Activated naive CD4-positive, alpha-beta T cell treated with anti-CD3 and anti-CD28 coated beads, Interleukin-2, amount 10 ng/mL, durations not matched to agents 7 days and 5 days (primary cell): ENCODE data around the gene TOX2.

ENCODE experiments used
- CTCF ChIA-PET: fragments of 350-600 bp; sonication (Branson Sonifier 250); formaldehyde crosslinking; loops from one replicate; lab custom pipeline; 2021; ENCODE audit warnings: antibody characterized with exemption; lab: Charles Lee
- DNase-seq: peaks from one replicate; pipeline ENCODE4 v3.0.0-alpha.2; 2020
- H3K27ac Mint-ChIP-seq: one replicate; pipeline ENCODE4 v1.8.0; 2021; ENCODE audit warnings: mild to moderate bottlenecking, moderate library complexity, mixed read lengths
- H3K27me3 Mint-ChIP-seq: one replicate; pipeline ENCODE4 v1.8.0; 2021; ENCODE audit warnings: mild to moderate bottlenecking, mixed read lengths
- H3K36me3 Mint-ChIP-seq: one replicate; pipeline ENCODE4 v1.8.0; 2021; ENCODE audit warnings: mixed read lengths
- H3K4me1 Mint-ChIP-seq: one replicate; pipeline ENCODE4 v1.8.0; 2021; ENCODE audit warnings: mixed read lengths
- H3K4me3 Mint-ChIP-seq: one replicate; pipeline ENCODE4 v1.8.0; 2021; ENCODE audit warnings: mild to moderate bottlenecking, moderate library complexity, mixed read lengths
- H3K9me3 Mint-ChIP-seq: one replicate; pipeline ENCODE4 v1.8.0; 2021; ENCODE audit warnings: mixed read lengths

Gene TOX2

GRCh38 chr20:43939762-43940121 is 25.1 kb downstream of the TOX2 start:
- DNase-seq = no peak
- CTCF ChIA-PET = interaction anchor here (0.5 to 1.9 kb wide), 5 partner anchors 15 to 190 kb away, joined by 3 to 5 read pairs (median 4); no protein-coding TSS in a partner anchor
- Mint-ChIP-seq H3K4me1 (peaks cover 54% of the 10 kb centered on the region), H3K27me3 (peaks cover 61% of the 10 kb centered on the region), H3K4me3 (no peak overlapping the region), H3K36me3 (no peaks in the 10 kb centered on the region), H3K27ac (no peak overlapping the region), H3K9me3 (no peaks in the 10 kb centered on the region)

DNA sequence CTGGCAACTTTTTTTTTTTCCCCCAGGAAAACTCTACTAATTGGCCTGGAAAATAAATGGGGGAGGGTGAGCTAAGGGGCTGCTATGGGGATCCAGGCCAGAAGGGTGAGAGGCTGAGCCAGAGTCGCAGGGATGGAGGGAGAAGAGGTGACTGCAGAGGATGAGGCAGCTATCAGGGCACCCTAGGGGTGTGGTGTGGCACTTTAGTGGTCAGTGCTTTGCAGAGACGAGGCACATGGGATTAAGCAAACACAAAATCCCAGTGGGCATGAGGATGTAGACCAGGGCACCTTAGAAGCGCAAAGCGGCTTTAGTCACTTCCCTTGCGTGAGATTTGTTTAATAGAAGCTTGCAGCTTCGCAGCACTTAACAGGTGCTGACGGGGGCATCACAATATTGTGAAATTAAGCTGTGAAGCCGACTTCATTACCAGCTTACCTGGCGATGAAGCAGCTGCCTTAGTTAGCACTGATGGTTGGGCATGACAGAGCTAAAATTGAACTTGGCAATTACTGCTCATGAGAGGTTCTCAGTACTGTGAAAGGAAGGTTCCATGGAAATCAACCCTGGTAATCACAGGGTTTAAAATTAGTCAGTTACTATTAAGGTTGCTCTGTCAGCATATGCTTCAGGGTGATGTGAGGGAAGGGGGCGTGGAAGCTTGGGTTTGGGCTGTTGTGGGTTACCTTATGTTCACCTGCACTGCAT is 26.0 kb downstream of the TOX2 start:
- CTCF ChIA-PET = interaction anchor here (0.5 to 2.3 kb wide), 7 partner anchors 9 to 191 kb away, joined by 3 to 9 read pairs (median 4); no protein-coding TSS in a partner anchor
- no peak for DNase-seq
- H3K4me1 Mint-ChIP-seq = peaks cover 63% of the 10 kb centered on the region
- no peak overlapping the region for H3K27ac Mint-ChIP-seq
- H3K27me3 Mint-ChIP-seq = peaks cover 57% of the 10 kb centered on the region
- no peak overlapping the region for H3K4me3 Mint-ChIP-seq
- no peaks in the 10 kb centered on the region for H3K9me3 Mint-ChIP-seq
- no peaks in the 10 kb centered on the region for H3K36me3 Mint-ChIP-seq

GRCh38 chr20:43941476-43942200 is 27.0 kb downstream of the TOX2 start:
- Mint-ChIP-seq H3K4me1 (peaks cover 70% of the 10 kb centered on the region), H3K27me3 (peaks cover 57% of the 10 kb centered on the region), H3K27ac (peak overlapping the region; percentile 89), H3K36me3 (no peaks in the 10 kb centered on the region), H3K9me3 (no peaks in the 10 kb centered on the region), H3K4me3 (peak overlapping the region; percentile 20)
- no peak for DNase-seq
- CTCF ChIA-PET = interaction anchor here (0.7 to 2.3 kb wide), 5 partner anchors 8 to 101 kb away, joined by 3 to 12 read pairs (median 5); no protein-coding TSS in a partner anchor

DNA sequence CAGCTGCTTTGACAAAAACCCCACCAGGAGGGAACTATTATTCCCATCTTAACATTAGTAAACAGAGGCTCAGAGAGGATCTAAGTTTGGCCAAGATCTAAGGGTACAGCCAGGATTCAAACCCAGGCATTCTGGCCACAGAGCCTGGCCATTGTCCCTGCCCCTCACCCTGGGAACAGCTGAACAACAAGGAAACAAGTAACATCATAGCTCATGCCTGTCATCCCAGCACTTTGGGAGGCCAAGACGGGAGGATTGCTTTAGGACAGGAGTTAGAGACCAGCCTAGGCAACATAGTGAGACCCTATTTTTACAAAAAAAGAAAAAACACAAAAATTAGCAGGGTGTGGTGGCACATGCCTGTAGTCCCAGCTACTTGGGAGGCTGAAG is 27.5 kb downstream of the TOX2 start:
- Mint-ChIP-seq H3K4me1 (peaks cover 72% of the 10 kb centered on the region), H3K27ac (peak overlapping the region; percentile 89), H3K27me3 (peaks cover 57% of the 10 kb centered on the region)

GRCh38 chr20:43942667-43943285 is 28.1 kb downstream of the TOX2 start:
- H3K27ac Mint-ChIP-seq = peak overlapping the region; percentile 89
- no peaks in the 10 kb centered on the region for H3K36me3 Mint-ChIP-seq
- peak overlapping the region; percentile 21 for H3K4me3 Mint-ChIP-seq
- peak; percentile 31 for DNase-seq
- CTCF ChIA-PET = interaction anchor here (1.0 to 2.3 kb wide), 6 partner anchors 17 to 404 kb away, joined by 3 to 12 read pairs (median 6); no protein-coding TSS in a partner anchor
- peaks cover 78% of the 10 kb centered on the region for H3K4me1 Mint-ChIP-seq
- peaks cover 57% of the 10 kb centered on the region for H3K27me3 Mint-ChIP-seq
- no peaks in the 10 kb centered on the region for H3K9me3 Mint-ChIP-seq

More for the DNA sequence above, 27.5 kb downstream of the TOX2 start:
- Mint-ChIP-seq H3K4me3 (peak overlapping the region; percentile 20), H3K9me3 (no peaks in the 10 kb centered on the region), H3K36me3 (no peaks in the 10 kb centered on the region)
- CTCF ChIA-PET = interaction anchor here (0.7 to 2.3 kb wide), 7 partner anchors 13 to 404 kb away, joined by 3 to 12 read pairs (median 5); no protein-coding TSS in a partner anchor
- DNase-seq = no peak

GRCh38 chr20:43943725-43944124 is 29.1 kb downstream of the TOX2 start:
- H3K4me1 Mint-ChIP-seq = peaks cover 83% of the 10 kb centered on the region
- H3K27me3 Mint-ChIP-seq = peaks cover 57% of the 10 kb centered on the region
- DNase-seq = no peak
- no peak overlapping the region for H3K27ac Mint-ChIP-seq
- no peaks in the 10 kb centered on the region for H3K9me3 Mint-ChIP-seq
- no peaks in the 10 kb centered on the region for H3K36me3 Mint-ChIP-seq
- CTCF ChIA-PET = interaction anchor here (1.7 to 2.3 kb wide), 2 partner anchors 104 to 193 kb away, joined by 8 to 12 read pairs; no protein-coding TSS in a partner anchor
- H3K4me3 Mint-ChIP-seq = no peak overlapping the region

DNA sequence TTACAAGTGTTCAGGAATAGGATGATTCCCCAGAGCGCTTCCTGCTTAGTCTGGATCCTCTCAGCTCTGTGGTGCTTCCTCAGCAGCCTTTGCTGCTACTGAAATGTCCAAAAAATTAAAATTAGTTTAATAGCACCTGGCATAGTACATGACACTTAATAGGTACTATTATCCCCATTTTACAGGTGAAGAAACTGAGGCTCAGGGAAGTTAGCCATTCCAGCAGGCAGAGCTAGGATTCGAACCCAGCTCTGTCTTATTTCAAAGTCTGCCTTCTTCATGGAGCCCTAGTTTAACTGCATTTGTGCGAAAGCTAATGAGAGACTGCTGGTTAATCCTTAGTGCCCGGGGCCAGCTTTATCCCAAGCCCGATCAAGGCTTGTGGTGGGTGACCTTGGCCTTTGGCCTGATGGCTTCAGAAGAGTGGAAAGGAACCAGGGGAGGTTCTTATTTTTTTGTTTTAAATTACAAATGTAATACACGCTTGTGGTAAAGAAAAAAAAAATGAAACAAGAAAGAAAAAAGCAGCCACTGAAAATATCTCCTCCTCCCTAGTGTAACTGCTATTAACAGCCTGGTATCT is 30.1 kb downstream of the TOX2 start:
- Mint-ChIP-seq H3K27me3 (peaks cover 59% of the 10 kb centered on the region), H3K4me1 (peaks cover 85% of the 10 kb centered on the region), H3K9me3 (no peaks in the 10 kb centered on the region), H3K4me3 (no peak overlapping the region), H3K36me3 (no peaks in the 10 kb centered on the region), H3K27ac (no peak overlapping the region)
- no peak for DNase-seq
- CTCF ChIA-PET = interaction anchor here (0.8 kb wide), 1 partner anchor 20 kb away, joined by 3 read pairs; no protein-coding TSS in a partner anchor

DNA sequence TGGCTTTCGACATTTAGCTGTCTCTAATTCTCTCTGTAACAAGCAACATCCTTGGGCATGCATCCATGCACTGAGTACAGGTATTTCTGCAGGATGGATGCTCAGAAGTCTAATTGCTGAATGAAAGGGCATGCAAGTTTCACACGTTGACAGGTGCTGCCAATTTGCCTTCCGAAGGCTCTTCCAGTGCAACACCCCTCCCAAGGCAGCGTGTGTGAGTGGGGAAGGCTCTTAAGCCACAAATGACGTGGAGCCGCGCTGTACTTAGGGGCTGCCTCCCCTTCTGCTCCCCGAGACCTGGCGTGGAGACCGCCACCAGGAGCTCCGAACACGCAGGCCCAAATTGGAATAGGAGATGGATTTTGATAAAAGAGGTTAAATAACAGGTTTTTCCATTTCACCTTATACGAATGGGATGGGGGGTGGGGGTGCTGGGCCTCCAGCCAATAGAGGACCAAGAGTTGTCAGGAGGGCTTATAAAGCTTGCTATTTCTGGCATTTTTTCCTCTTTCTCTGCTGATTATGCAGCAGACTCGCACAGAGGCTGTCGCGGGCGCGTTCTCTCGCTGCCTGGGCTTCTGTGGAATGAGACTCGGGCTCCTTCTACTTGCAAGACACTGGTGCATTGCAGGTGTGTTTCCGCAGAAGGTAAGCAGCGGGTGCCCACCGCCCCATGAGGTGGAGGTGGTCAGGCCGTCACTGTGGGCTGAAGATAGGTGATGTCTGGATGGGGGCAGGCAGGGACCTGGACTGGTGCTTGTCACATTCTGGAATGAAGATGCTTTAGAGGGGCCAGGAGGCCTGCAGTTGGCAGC is 30.9 kb downstream of the TOX2 start:
- Mint-ChIP-seq H3K4me1 (peaks cover 85% of the 10 kb centered on the region), H3K27ac (no peak overlapping the region), H3K36me3 (no peaks in the 10 kb centered on the region), H3K27me3 (peaks cover 57% of the 10 kb centered on the region), H3K4me3 (no peak overlapping the region), H3K9me3 (no peaks in the 10 kb centered on the region)
- CTCF ChIA-PET = interaction anchor here (0.8 kb wide), 1 partner anchor 19 kb away, joined by 3 read pairs; no protein-coding TSS in a partner anchor
- no peak for DNase-seq

GRCh38 chr20:43946206-43946491 is 31.5 kb downstream of the TOX2 start:
- CTCF ChIA-PET = no interaction called here
- Mint-ChIP-seq H3K9me3 (no peaks in the 10 kb centered on the region), H3K4me1 (peaks cover 85% of the 10 kb centered on the region), H3K4me3 (no peak overlapping the region), H3K36me3 (no peaks in the 10 kb centered on the region), H3K27ac (no peak overlapping the region), H3K27me3 (peaks cover 57% of the 10 kb centered on the region)
- no peak for DNase-seq

DNA sequence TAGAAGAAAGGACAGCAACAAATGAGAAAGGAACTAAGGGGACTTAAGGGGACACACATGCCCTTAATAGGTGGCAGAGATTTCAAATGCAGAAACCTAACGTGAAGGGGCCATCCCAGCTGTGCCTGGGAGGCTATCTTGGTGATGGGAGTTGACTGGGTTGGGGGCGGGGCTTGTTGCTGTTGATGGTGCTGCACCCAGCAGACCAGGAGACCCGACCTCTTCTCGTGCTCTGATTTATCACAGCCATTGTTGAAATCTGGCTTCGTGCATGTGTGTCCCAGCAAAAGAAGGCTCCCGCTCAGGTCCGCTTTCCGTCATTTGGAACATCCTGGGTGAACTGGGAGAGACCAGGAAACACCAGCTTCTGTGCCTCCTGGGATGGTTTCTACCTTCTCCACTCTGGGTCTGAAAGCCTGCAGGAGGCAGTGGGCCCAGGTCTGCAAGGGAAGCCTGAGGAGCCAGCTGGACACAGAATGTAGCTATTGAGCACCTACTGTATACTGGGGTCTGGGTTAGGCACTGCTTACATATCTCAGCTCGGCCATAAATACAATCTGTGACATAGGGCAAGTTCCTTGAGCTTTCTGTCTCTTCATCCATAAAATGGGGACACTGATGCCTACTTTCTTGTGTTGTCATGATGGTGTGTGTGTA is 32.1 kb downstream of the TOX2 start:
- H3K27ac Mint-ChIP-seq = no peak overlapping the region
- H3K27me3 Mint-ChIP-seq = peaks cover 57% of the 10 kb centered on the region
- peaks cover 79% of the 10 kb centered on the region for H3K4me1 Mint-ChIP-seq
- no peaks in the 10 kb centered on the region for H3K36me3 Mint-ChIP-seq
- H3K9me3 Mint-ChIP-seq = no peaks in the 10 kb centered on the region
- no peak for DNase-seq
- CTCF ChIA-PET = no interaction called here
- H3K4me3 Mint-ChIP-seq = no peak overlapping the region

GRCh38 chr20:43947316-43947710 is 32.7 kb downstream of the TOX2 start:
- peaks cover 74% of the 10 kb centered on the region for H3K4me1 Mint-ChIP-seq
- no peak overlapping the region for H3K4me3 Mint-ChIP-seq
- CTCF ChIA-PET = no interaction called here
- no peak for DNase-seq
- no peaks in the 10 kb centered on the region for H3K9me3 Mint-ChIP-seq
- no peak overlapping the region for H3K27ac Mint-ChIP-seq
- H3K36me3 Mint-ChIP-seq = no peaks in the 10 kb centered on the region
- H3K27me3 Mint-ChIP-seq = peaks cover 60% of the 10 kb centered on the region

GRCh38 chr20:43948455-43948854 is 33.8 kb downstream of the TOX2 start:
- no peak for DNase-seq
- Mint-ChIP-seq H3K27me3 (peaks cover 72% of the 10 kb centered on the region), H3K9me3 (no peaks in the 10 kb centered on the region), H3K27ac (no peak overlapping the region), H3K4me1 (peaks cover 73% of the 10 kb centered on the region), H3K36me3 (no peaks in the 10 kb centered on the region), H3K4me3 (no peak overlapping the region)
- CTCF ChIA-PET = interaction anchor here (0.7 to 2.2 kb wide), 3 partner anchors 9 to 199 kb away, joined by 3 to 5 read pairs (median 3); no protein-coding TSS in a partner anchor

DNA sequence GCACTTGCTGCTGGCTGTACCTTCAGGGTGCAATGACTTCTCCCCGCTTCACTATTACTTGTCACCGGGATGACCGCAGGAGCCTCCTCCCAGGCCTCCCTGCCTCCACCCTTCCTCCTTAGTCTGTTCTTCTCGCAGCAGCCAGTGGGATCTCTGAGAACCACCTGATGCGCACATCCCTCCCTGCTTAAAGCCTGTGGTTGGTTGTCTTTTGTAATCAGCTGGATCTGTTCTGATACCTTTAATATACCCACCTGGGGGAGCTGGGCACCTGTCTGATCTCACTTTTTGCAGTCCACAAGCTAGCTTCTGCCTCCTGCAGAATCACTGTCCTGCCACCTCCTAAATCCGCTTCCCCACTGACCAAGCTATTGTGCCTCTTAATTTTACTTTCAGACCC is 34.6 kb downstream of the TOX2 start:
- Mint-ChIP-seq H3K27ac (no peak overlapping the region), H3K9me3 (no peaks in the 10 kb centered on the region), H3K27me3 (peaks cover 76% of the 10 kb centered on the region), H3K36me3 (no peaks in the 10 kb centered on the region), H3K4me1 (peaks cover 73% of the 10 kb centered on the region), H3K4me3 (no peak overlapping the region)
- DNase-seq = no peak
- CTCF ChIA-PET = interaction anchor here (0.7 to 2.2 kb wide), 3 partner anchors 11 to 200 kb away, joined by 3 to 5 read pairs (median 4); no protein-coding TSS in a partner anchor
